GM12892 (cell line): ENCODE data around the gene ZFAND2A.

Experiments used
- POLR2A ChIP-seq: IDR thresholded peaks from 2 replicates; pipeline ENCODE4 v1.6.1; 2011; ENCODE audit warnings: low read depth, low read length, control low read depth
- POLR2AphosphoS5 ChIP-seq: IDR thresholded peaks from 2 replicates; pipeline ENCODE4 v1.6.1; 2011; ENCODE audit warnings: low read depth, low read length, control low read depth

DNA sequence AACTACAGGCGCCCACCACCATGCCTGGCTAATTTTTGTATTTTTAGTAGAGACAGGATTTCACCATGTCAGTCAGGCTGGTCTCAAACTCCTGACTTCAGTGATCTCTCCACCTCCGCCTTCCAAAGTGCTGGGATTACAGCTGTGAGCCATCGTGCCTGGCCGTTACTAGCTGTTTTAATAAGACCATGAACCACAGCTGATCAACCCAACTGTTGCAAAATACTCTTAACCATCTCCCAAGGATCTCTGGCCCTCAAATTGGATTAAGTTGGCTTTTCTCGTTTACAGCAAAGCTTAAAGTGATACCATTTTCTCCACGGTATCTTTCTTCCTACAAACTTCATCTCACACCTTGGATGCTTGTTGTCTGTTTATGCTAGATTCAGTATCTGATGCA is 18.3 kb downstream of the ZFAND2A start:
- TF ChIP-seq POLR2AphosphoS5 (no peak), POLR2A (no peak)
